IMR-90 (cell line): ENCODE results near the gene HERC3.

ENCODE experiments used
- BHLHE40 ChIP-seq: fragments of 150-350 bp; IDR thresholded peaks from 2 replicates; pipeline ENCODE4 v1.6.1; 2016; ENCODE audit warnings: mild to moderate bottlenecking, low read depth, low read length
- CEBPB ChIP-seq: IDR thresholded peaks from 2 replicates; pipeline ENCODE4 v1.6.1; 2012; ENCODE audit warnings: low read depth, low read length, improper control_type of control experiment
- FOS ChIP-seq: fragments of 150-350 bp; IDR thresholded peaks from 2 replicates; pipeline ENCODE4 v1.6.1; 2016; ENCODE audit warnings: low read depth, low read length
- MAFK ChIP-seq: IDR thresholded peaks from 2 replicates; pipeline ENCODE4 v1.6.1; 2012; ENCODE audit warnings: low read depth, low read length, improper control_type of control experiment
- MAZ ChIP-seq: IDR thresholded peaks from 2 replicates; pipeline ENCODE4 v1.6.1; 2012; ENCODE audit warnings: low read depth, mild to moderate bottlenecking, low read length, improper control_type of control experiment, moderate library complexity, borderline replicate concordance
- MXI1 ChIP-seq: IDR thresholded peaks from 2 replicates; pipeline ENCODE4 v1.6.1; 2012; ENCODE audit warnings: low read depth, mild to moderate bottlenecking, low read length, moderate library complexity, borderline replicate concordance
- NFE2L2 ChIP-seq: fragments of 150-350 bp; IDR thresholded peaks from 2 replicates; pipeline ENCODE4 v1.6.1; 2016; ENCODE audit warnings: low read depth, mild to moderate bottlenecking, low read length
- POLR2A ChIP-seq: IDR thresholded peaks from 2 replicates; pipeline ENCODE4 v1.6.1; 2012; ENCODE audit warnings: mild to moderate bottlenecking, low read depth, low read length
- RAD21 ChIP-seq: IDR thresholded peaks from 2 replicates; pipeline ENCODE4 v1.6.1; 2012; ENCODE audit warnings: low read length, improper control_type of control experiment
- RCOR1 ChIP-seq: IDR thresholded peaks from 2 replicates; pipeline ENCODE4 v1.6.1; 2012; ENCODE audit warnings: mild to moderate bottlenecking, low read length, improper control_type of control experiment; ENCODE audit not compliant: insufficient replicate concordance
- RFX5 ChIP-seq: IDR thresholded peaks from 2 replicates; pipeline ENCODE4 v1.8.0; 2012; ENCODE audit warnings: low read depth, mild to moderate bottlenecking, low read length, moderate library complexity
- SMC3 ChIP-seq: fragments of 150-350 bp; IDR thresholded peaks from 2 replicates; pipeline ENCODE4 v1.6.1; 2016; ENCODE audit warnings: low read depth, mild to moderate bottlenecking, antibody characterized with exemption, low read length, moderate library complexity
- USF2 ChIP-seq: fragments of 150-350 bp; IDR thresholded peaks from 2 replicates; pipeline ENCODE4 v1.6.1; 2017; ENCODE audit warnings: mild to moderate bottlenecking, antibody characterized with exemption, low read length, low read depth
- TF ChIP-seq, protein P1 (sequence below): conservative IDR thresholded peaks from 2 replicates; pipeline ENCODE4 v1.5.1; 2012; ENCODE audit warnings: mild to moderate bottlenecking, low read depth, low read length, improper control_type of control experiment

DNA sequence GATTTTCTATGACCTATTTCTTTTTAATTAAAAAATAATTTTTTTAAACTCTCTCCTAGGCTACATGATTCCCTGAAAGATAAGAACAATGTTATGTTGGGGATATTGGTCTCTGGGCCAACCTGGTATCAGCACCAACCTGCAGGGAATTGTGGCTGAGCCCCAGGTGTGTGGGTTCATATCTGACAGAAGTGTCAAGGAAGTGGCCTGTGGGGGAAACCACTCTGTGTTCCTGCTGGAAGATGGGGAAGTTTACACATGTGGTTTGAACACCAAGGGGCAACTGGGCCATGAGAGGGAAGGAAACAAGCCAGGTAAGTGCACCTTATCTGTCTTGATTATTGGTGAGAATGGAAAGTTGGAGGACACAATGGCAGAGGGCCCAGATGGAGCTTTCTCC is 13.5 kb downstream of the HERC3 start:
- TF ChIP-seq, protein P1, sequence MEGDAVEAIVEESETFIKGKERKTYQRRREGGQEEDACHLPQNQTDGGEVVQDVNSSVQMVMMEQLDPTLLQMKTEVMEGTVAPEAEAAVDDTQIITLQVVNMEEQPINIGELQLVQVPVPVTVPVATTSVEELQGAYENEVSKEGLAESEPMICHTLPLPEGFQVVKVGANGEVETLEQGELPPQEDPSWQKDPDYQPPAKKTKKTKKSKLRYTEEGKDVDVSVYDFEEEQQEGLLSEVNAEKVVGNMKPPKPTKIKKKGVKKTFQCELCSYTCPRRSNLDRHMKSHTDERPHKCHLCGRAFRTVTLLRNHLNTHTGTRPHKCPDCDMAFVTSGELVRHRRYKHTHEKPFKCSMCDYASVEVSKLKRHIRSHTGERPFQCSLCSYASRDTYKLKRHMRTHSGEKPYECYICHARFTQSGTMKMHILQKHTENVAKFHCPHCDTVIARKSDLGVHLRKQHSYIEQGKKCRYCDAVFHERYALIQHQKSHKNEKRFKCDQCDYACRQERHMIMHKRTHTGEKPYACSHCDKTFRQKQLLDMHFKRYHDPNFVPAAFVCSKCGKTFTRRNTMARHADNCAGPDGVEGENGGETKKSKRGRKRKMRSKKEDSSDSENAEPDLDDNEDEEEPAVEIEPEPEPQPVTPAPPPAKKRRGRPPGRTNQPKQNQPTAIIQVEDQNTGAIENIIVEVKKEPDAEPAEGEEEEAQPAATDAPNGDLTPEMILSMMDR, result no peak
- no peak for TF ChIP-seq NFE2L2
- TF ChIP-seq RCOR1, result no peak
- TF ChIP-seq MAZ, result no peak
- no peak for TF ChIP-seq POLR2A
- TF ChIP-seq BHLHE40, result no peak
- no peak for TF ChIP-seq USF2
- no peak for TF ChIP-seq RFX5
- TF ChIP-seq CEBPB, result no peak
- TF ChIP-seq RAD21, result no peak
- no peak for TF ChIP-seq FOS
- TF ChIP-seq MXI1, result no peak
- no peak for TF ChIP-seq SMC3
- TF ChIP-seq MAFK, result no peak
